H54 (cell line): Measurements from ENCODE around the gene WDR70.

Source experiments
- DNase-seq: peaks from one replicate; pipeline ENCODE4 v3.0.0; 2011; ENCODE audit warnings: low spot score, mixed read lengths; ENCODE audit not compliant: insufficient read length
- FAIRE-seq: peaks from 3 replicates; lab custom pipeline; 2011; peaks lifted over from hg19 to GRCh38; lab: Jason Lieb, UNC
- POLR2A ChIP-seq: IDR thresholded peaks from 2 replicates; pipeline ENCODE4 v1.6.1; 2011; ENCODE audit warnings: low read depth, mild to moderate bottlenecking, low read length

The WDR70 gene

GRCh38 chr5:37695647-37696046 is 316.5 kb downstream of the WDR70 start:
- FAIRE-seq, result no peak

GRCh38 chr5:37696190-37697021 is 317.3 kb downstream of the WDR70 start:
- TF ChIP-seq POLR2A, result no peak
- peak; percentile 94 for FAIRE-seq
- DNase-seq, result no peak

More at GRCh38 chr5:37695647-37696046, 316.5 kb downstream of the WDR70 start:
- no peak for DNase-seq
- no peak for TF ChIP-seq POLR2A

DNA sequence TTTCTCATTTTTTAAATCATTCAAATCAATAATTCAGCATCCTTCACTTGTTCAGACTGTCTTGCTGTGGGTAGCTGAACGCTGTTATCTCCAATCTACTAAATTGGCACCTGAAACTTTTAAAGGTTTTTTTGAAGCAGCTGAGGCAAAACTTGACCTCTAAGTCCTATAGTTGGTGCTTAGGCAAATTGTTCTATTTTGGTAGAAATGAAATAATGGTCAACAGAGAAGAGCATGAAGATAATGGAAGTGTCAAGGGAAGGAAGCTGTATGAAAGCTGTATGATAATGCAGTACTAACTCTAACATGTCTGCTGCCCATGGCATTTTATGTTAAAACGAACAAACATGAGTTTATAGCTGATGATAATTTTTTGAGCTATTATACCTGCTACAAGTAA is 322.8 kb downstream of the WDR70 start:
- no peak for TF ChIP-seq POLR2A
- DNase-seq (no peak), FAIRE-seq (peak; percentile 72)

DNA sequence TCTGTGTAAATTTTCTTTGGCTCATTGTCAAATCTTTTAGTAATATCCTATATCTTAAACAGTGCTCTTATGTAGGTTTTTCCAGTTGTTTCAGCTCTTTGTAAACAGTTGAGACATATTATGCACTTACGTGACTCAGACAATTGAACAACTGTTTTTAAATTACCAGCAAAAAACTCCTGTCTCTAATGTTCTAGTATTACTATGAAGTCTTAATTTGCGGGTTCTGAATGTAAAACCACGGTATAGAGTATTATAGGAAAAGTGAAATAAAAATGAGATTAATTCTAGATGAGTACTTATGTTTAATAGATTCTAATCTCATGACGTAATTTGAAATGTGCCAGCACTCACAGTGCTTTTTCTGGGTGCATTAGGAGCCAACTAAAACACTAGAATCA is 324.7 kb downstream of the WDR70 start:
- DNase-seq, result no peak
- FAIRE-seq, result no peak
- no peak for TF ChIP-seq POLR2A

GRCh38 chr5:37704406-37704805 is 325.3 kb downstream of the WDR70 start:
- no peak for TF ChIP-seq POLR2A
- peak; percentile 83 for FAIRE-seq
- DNase-seq, result no peak

GRCh38 chr5:37709020-37709419 is 329.9 kb downstream of the WDR70 start:
- TF ChIP-seq POLR2A, result no peak
- no peak for DNase-seq
- no peak for FAIRE-seq

- FAIRE-seq, result peak; percentile 99
- no peak for TF ChIP-seq POLR2A
- DNase-seq, result no peak
Measured at GRCh38 chr5:37710965-37711364, 331.8 kb downstream of the WDR70 start.

GRCh38 chr5:37712750-37713149 is 333.6 kb downstream of the WDR70 start:
- FAIRE-seq (no peak), DNase-seq (no peak)
- no peak for TF ChIP-seq POLR2A

DNA sequence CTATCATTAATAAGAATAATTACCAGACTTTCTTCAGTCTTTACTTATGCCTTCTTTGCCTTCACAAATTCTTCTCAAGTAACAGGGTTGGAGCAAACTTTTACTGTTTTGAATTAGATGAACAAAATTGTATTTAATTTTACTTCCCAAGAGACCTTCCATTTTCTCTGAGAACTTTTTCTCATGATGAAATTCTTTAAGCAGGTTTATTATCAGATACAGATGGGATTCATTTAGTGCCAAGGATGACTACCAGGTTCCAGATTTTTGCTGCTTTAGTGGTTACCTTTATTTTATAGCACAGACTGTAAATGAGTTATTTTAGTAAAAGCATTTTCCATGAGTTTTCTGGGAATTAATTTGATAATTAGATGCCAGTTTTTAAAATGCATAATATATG is 335.6 kb downstream of the WDR70 start:
- no peak for DNase-seq
- no peak for TF ChIP-seq POLR2A
- no peak for FAIRE-seq

DNA sequence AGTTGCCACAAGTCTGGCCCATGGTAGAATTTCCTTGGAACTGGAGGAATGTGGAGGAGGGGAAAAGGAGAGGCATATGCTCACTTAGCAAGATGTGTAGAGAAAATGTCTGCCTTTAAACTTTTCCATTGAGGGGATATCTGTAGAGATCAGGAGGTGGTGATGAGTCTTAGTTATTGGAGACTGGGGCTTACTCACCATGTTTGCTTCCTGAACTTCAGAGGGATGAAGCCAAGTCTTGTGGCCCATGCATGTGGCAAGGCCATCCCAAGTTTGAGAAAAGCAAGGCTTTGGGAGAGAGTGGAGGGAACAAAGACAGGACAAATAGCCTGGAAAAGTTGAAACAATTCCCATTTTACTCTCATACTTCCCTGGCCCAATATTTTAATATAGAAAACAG is 336.2 kb downstream of the WDR70 start:
- DNase-seq, result no peak
- no peak for TF ChIP-seq POLR2A
- peak; percentile 66 for FAIRE-seq

GRCh38 chr5:37715992-37716391 is 336.9 kb downstream of the WDR70 start:
- FAIRE-seq, result peak; percentile 48
- TF ChIP-seq POLR2A, result no peak
- DNase-seq, result no peak

GRCh38 chr5:37716405-37716804 is 337.3 kb downstream of the WDR70 start:
- FAIRE-seq, result no peak

GRCh38 chr5:37717276-37717612 is 338.1 kb downstream of the WDR70 start:
- no peak for DNase-seq
- FAIRE-seq, result no peak
- no peak for TF ChIP-seq POLR2A

More at GRCh38 chr5:37716405-37716804, 337.3 kb downstream of the WDR70 start:
- DNase-seq, result no peak
- no peak for TF ChIP-seq POLR2A

GRCh38 chr5:37717613-37718431 is 338.7 kb downstream of the WDR70 start:
- no peak for TF ChIP-seq POLR2A
- DNase-seq (no peak), FAIRE-seq (peak; percentile 99)
